GM19455 (cell line): ENCODE measurements around the gene SLC35E3.
A peak's percentile ranks its signal among the peaks of the same experiment; 100 is the strongest.

ENCODE experiments used
- ATAC-seq: cut with Tn5 transposase; IDR thresholded peaks from one replicate; pipeline ENCODE4 v1.9.1; 2021; ENCODE audit not compliant: unreplicated experiment

SLC35E3 gene

DNA sequence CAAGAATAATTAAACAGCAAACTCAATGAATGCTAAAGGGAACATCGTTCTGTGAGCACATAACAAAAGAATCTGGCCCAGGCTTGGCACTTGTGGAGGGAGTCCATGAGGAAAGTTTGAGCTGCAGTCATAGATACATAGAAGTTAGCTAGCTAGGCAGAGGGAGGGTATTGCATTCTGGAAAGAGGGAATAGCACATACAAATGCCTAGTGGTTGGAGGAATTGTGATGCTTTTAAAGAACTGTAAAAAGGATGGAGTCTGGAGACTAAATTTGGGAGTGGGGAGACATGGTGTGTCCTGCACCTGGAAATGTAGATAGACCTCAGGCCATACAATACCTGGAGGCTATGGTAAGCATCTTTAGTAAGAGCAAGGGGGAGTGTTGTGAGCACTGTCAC is 24.0 kb downstream of the SLC35E3 start:
- ATAC-seq, result no peak

GRCh38 chr12:68771223-68771925 is 25.4 kb downstream of the SLC35E3 start:
- ATAC-seq, result no peak

DNA sequence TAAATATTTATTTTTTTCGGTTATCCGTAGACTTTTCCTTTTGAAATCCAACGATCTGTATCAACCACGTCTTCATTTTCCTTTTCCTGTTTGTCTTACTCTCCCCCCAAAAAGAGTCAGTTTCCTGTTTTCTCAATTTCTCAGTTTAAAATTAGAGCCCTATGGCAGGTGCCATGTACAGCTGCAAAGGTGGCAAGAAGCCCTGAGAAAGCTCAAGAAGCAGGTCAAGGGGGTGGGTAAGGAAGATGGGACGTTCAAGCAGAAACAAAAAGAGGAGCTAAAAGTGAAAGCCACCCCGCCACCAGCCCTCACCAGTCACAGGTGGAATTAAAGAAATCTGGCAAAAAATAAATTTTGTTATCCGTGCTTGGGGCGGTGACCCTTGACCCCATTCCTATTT is 26.7 kb downstream of the SLC35E3 start:
- no peak for ATAC-seq

- no peak for ATAC-seq
Measured at GRCh38 chr12:68773582-68773981, 27.6 kb downstream of the SLC35E3 start.

DNA sequence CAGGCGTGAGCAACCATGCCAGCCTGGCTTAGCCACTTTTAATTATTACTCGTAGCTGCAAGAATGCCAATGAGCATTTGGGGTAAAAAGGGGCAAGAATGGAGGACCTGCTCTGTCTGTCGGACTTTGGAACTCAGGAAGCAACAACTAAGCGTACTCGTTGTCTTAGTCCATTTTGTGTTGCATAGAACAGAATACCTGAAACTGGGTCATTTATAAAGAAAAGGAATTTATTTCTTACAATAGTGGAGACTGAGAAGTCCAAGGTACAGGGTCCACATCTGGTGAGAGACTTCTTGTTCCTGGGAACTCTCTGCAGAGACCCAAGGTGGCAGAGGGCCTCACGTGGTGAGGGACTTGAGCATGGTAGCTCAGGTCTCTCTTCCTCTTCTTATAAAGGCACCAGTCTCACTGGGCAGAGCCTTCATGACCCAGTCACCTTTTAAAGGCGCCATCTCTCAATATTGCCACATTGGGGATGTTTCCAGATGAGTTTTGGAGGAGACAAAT is 29.2 kb downstream of the SLC35E3 start:
- ATAC-seq, result no peak

DNA sequence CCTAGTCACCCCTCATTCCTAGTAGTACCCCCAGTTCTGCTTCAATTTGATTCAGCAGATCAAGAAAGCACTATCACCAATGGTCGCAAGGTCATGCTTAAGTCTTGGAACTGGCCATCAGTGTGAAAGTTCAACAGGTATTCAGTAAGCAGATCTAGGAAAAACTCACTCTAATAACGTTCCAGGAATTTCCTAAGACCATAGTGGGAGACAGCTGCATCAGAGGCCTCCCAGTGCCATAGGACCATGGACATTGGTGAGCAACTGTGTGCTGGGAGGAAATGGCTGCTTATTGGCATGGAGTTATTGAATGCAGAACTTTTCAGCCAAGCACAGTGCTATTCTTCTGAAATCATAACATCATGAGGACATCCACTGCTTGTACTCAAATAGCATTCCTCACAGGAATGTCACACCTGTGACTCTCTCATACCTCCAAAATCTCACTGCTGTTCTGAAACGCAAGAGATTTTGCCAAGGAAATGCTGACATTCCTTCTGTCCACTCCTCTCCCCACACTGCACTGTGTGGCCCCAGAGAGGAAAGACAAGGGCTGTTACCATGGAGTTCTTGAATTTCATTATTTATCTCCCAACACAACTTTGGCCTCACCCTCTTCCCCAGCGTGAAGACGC is 31.1 kb downstream of the SLC35E3 start:
- ATAC-seq, result no peak

DNA sequence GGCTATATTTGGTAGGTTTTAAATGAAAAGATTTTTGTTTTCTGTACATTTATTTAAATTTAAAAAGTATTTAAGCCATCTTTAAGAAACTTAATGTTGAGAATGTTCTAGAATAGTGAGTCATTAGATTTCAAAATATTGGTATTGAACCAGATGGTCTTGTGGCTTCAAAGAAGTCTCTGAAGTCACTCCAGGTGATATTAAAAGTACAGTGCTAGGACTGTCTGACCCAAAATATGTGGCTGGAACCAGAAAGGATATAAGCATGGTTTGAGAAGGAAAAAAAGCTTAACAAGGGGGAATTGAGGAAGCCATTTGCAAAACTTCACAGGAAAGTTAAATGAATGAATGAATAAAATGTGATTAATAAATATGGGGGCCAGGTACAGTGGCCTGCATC is 33.3 kb downstream of the SLC35E3 start:
- no peak for ATAC-seq

- no peak for ATAC-seq
Measured at GRCh38 chr12:68780731-68781130, 34.8 kb downstream of the SLC35E3 start.

GRCh38 chr12:68781728-68782127 is 35.8 kb downstream of the SLC35E3 start:
- ATAC-seq, result no peak

DNA sequence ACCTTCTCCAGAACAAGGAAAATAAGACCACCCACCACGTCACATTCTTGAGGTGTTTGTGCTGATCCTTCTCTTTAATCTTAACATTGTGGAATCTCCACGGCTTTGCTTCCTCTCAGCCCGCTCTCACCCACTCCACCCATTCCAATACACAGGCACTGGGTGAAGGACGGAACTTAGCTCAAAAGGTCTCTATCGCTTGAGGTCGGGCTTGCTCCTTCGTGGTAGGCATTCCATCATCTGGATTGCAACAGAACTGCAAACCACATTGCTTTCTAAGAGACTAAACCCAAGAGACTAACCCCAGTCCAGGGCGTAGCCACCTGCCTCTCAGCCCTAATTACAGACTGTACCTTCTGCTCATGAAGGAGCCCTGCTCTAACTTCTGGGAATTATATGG is 38.0 kb downstream of the SLC35E3 start:
- ATAC-seq, result no peak

DNA sequence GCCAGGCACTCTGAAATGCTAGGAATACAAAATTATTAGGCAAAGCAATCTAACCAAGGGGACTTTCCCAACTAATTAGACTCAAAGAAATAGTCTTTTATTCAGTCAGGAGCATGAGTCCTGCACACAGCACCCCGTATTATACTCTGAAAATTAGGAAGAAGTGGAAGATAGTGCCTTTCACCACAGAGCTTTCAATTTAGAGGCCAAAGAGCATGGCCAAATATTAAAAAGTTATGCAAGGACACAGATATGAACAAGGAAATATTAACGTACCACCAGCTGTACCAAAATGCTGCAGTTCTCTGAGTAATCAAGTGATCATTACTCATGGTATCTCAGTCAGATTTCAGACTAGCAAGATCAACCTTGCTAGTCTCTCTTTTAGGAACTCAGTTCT is 39.4 kb downstream of the SLC35E3 start:
- no peak for ATAC-seq

- no peak for ATAC-seq
Measured at GRCh38 chr12:68785823-68786222, 39.8 kb downstream of the SLC35E3 start.

DNA sequence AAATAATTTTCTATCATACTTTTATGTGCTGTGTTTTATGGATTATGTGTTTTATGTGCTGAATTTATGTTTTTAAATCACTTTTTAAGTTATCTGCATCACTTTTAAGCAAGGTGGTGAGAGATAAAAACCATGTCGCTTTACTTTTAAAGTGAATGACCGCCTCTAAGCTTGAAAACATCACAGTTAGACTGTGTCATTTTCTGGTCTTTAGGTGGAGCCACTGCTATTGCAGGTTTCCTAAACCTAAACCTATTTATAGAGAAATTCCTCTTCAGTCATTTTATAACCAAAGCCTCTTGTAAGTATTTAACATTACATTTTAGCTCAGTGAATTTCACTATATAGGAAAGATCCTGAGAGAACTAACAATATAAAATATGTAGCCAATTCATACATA is 41.0 kb downstream of the SLC35E3 start:
- no peak for ATAC-seq

- ATAC-seq, result no peak
Measured at GRCh38 chr12:68788554-68789143, 42.7 kb downstream of the SLC35E3 start.

DNA sequence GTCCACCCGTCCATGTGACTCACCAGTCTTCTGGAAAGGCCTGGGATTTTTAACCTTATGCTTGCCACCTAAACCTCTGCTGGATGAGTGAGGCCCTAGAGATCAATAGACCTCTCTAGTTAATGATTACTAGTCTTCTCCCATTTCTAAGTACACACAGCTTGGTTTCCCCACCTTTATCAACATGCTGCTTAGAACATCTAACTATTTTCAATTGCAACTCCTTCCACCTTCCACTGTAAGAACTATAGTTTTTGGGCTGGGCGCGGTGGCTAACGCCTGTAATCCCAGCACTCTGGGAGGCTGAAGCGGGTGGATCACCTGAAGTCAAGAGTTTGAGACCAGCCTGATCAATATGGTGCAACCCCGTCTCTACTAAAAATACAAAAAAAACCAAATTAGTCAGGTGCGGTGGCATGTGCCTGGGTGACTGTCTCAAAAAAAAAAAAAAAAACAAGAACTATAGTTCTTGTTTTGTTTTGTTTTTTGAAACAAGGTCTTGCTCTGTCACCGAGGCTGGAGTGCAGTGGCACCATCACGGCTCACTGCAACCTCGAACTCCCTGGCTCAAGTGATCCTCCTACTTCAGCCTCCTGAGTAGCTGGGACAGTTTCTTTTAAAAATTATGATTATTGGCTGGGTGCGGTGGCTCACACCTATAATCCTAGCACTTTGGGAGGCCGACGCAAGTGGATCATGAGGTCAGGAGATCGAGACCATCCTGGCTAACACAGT is 43.3 kb downstream of the SLC35E3 start:
- ATAC-seq, result no peak

DNA sequence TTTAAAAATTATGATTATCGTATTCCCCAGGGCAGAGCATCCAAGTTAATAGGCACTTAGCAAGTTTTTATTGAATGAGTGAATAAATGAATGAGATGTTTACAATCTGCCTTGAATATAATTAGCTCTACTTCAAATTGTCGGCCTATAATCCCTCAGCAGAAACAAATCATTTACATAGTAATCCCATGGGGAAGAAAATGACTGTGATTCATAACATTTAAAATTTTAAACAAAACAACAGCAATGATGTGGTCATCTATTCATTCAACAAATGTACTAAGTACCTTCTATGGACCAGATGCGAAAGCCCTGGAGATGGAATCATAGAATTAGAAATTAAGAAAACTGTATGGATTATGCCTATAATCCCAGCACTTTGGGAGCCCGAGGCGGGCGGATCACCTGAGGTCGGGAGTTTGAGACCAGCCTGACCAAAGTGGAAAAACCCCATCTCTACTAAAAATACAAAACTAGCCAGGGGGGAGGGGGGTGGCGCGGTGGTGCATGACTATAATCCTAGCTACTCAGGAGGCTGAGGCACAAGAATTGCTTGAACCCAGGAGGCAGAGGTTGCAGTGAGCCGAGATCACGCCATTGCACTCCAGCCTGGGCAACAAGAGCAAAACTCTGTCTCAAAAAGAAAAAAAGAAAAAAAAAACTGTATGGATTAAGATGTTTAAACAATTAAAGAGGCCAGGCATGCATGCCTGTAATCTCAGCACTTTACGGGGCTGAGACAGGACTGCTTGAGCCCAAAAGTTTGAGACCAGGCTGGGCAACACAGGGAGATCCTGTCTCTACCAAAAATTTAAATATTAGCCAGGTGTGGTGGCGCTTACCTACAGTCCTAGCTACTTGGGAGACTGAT is 44.3 kb downstream of the SLC35E3 start:
- ATAC-seq, result no peak

GRCh38 chr12:68790952-68791234 is 44.9 kb downstream of the SLC35E3 start:
- ATAC-seq, result no peak

GRCh38 chr12:68791897-68792481 is 46.0 kb downstream of the SLC35E3 start:
- ATAC-seq, result no peak

- peak; percentile 77 for ATAC-seq
Measured at GRCh38 chr12:68792952-68793351, 47.0 kb downstream of the SLC35E3 start.

DNA sequence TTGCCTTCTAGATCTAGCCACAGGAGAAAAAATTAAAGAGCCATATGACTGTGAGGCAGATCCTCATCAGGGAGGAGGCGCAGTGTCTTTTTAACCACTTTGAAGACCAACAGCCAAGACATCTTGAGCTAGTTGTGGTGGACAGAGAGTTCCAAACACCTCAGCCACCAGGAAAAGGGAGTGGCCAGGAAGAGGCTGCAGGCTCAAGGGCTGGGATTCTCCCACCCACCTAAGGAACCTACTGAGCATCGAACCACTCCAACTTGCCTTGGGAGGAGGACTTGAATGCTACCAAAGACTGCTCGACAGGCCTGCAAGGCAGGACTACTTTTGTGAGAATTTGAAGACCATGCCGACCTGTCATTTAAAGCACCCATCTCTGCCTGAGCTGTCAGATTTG is 47.5 kb downstream of the SLC35E3 start:
- no peak for ATAC-seq
